Activated CD4-positive, alpha-beta T cell treated with anti-CD3 and anti-CD28 coated beads, Interleukin-2, amount 50 U/mL, for 24 hours (primary cell): ENCODE results near the gene ASIC1.
A peak's percentile ranks its signal among the peaks of the same experiment; 100 is the strongest.

ENCODE experiments used
- DNase-seq, 2 donors: peaks; one replicate each; pipeline ENCODE4 v3.0.0-alpha.2; 2020; ENCODE audit warnings: low read depth in 1 of 2, low spot score in 1 of 2

ASIC1 gene

DNA sequence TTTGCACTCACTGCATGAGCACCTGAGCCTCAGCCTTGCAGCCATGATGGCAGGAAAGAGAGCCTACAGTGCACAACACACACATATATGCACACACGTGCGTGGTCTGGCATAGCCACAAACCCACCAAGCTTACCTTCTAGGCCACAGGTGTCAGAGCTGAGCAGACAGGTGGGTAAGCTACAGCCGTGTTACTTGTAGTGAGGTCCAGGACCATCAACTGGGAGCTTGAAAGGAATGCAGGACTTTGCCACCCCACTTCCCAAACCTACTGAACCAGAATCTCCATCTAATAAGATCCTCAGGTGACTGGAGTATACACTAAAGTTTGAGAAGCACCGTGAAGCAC is 2.7 kb downstream of the ASIC1 start:
- no peak for DNase-seq

DNA sequence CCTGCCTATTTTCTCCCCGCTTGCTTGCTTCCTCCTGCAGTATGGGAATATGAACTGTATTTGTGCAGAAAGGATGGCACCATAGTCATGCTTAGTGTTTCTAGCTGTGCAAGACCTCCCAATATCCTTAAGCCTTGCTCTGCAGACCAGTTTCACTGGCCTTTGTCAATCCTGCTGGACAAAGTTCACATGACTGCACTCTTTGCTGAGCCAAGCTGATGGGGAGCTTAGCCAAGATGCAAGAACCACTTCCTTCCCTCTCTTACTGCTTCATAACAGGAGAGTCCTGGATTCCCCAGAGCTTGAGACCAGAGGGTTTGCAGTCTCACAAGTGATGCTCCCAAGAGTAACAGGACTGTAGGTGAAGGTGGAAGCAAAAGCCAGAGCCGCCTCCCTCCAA is 3.8 kb downstream of the ASIC1 start:
- no peak for DNase-seq

DNA sequence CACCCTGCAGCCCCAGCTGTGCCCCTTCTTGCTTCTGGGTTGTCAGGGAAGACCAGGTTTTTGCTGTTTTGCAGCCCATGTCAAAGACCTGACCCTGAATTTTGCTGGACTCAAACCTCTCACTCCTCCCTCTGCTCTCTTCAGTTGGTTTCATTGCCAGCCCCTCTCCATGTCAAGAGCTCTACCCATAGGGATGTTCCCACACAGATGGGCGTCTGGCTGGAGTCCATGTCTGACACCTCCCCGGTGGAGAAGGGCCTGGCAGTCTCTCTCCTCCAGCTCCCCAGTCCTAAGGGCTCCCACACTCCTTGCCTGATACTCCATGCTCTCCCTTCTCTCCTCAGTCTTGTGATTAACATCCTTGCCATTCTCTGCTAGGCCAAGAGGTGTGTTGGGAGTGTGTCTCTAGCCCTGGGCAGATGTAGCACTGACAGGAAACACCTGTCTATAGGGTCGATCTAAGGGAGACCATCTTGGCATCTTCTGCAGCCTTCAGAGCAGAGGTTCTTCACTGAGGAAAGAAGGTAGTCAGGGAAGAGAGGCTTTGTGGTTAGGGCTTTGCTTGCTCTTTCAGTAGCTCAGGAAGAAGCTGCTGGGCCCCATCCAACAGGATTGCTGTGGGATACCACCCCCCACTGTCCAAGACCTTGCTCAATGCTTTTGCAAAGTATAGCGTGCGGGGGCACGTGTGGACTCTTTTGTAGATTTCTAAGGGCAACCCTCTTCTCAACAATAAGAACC is 4.7 kb downstream of the ASIC1 start:
- no peak for DNase-seq

DNA sequence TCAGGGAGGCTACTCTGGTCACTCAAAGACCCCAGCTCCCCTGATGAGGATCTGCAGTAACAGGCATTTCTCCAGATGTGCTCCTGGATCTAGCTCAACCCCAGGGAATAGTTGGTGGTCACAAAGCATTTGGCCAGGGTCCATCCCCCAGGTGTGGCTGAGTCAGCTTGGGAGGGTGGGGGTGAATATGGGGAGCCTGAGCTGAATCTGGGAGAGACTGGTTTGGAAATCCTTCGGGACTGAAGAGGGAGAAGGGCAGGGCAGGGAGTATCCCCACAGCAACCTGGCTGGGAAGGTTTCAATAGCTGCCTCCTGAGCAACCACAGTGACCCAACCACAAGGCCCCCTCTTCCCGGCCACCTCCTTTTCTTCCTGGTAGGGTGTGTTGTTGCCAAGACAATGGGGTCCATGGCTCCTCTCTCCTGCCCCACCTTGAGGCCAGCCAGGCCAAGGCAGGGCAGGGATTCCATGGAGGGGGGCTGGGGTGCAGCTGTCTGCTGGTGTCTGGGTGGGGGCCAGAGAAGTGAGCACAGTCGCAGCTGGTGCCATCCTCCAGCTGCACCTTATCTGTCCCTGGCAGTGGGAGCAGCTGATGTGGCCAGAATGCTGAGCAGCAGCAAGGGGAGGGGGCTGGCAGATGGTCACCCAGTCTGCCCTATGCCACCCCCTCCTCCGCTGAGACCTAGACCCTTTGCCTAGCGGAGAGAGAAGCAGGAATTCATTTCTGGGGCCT is 5.5 kb downstream of the ASIC1 start:
- DNase-seq = no peak

DNA sequence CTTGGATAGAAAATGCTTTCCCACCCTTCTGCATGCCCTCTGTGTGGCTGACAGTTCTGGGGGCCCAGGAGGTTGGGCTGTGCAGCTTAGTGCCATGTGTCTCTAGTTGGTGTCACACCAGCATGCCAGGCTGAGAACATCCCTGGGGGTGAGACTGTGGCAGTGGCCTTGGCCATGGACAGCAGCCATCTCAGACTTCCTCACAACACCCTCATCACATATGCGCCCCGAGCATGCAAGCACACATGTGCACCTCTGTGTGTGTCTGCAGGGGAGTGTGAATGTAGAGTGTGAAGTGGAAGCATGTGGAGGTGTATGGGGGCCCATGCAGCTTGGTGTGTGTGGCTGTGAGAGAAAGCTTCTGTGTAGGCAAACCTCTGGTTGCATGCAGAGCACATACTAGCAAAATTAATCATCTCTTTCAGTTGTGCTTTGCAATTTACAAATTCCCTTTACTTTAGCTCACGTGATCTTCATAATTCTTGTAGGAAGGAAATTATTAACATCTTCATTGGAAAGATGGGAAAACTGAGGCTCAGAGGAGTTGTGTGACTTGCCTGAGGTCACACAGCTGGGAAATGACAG is 8.4 kb downstream of the ASIC1 start:
- no peak for DNase-seq

DNA sequence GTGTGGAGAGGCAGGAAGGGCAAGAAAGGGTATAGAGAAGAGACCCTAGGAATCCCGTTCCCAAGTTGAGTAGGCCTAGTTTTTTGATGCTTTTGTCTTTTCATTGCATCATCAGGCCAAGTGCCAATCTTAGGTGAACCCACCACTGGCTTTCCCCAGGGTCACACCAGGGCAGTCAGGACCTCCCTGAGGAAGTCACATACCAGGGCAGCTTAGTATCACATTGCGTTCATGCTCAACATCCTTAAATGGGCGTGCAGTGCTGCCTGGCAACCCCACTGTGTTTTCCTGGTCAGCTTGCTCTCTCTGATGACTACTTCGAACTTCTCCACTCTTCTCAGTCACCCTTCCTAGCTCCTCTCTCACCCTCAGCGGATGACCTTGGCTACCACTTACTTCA is 9.0 kb downstream of the ASIC1 start:
- DNase-seq = no peak

DNA sequence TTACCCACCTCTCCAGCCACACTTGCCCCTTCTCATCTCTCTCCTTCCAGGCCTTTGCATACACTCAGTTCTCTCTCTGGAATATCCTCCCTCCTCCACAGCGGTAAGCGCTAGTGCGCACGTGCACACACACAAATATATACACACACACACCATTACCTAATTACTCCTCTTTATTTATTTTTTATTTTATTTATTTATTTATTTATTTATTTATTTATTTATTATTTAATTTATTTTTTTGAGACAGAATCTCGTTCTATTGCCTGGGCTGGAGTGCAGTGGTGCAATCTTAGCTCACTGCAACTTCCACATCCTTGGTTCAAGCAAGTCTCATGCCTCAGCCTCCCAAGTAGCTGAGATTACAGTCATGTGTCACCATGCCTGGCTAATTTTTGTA is 11.7 kb downstream of the ASIC1 start:
- DNase-seq = no peak

DNA sequence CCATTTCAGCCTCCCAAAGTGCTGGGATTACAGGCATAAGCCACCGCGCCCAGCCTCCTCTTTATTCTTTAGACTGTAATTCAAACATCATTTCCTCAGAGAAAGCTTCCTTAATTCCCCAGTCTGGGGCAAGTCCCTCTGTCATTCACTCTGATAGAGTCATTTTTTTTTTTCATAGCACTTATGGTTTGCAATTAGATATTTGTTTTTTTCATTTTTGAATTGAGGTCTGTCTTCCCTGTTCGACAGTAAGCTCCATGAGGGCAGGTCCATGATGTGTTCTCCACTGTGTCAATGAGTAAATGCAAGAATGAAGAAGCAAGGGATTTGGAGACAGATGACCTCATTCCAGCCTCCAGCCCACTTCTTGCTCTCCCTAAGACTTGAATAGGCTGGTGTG is 12.1 kb downstream of the ASIC1 start:
- DNase-seq = no peak

DNA sequence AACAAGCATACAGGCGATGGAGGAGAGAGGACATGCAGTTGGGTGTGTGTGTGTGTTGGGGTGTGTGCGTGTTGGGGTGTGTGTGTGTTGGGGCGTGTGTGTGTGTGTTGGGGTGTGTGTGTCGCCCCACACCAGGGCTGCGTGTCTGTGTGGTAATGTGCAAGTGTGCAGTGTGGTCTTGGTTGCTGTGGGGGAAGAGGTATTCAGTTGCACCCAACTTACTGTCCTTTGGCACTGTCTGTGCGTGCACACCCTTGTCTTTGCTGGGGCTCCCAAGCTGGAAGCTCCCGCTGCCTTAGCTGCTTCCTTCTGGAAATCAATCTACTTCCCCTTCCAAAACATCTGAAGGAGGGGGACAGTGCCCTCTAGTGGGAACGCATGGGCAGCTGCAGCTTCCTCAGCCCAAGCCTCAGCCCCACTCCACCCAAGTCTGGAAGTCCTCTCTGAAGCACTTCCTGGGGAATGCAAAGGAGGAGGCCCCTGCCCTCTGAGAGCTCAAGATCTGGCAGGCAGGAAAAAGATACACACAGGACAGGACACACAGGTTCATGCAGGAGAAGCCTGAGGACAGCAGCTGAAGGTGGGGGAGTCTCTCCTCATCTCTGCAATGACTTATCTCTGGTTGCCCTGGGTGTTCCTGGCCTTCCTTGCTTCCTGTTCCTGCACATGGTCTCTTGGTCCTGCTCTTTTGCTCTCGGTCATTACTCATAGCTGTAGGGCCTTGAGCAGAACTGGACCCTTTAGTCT is 13.1 kb downstream of the ASIC1 start:
- peak in 1 of 2 donors; percentile 62 for DNase-seq

DNA sequence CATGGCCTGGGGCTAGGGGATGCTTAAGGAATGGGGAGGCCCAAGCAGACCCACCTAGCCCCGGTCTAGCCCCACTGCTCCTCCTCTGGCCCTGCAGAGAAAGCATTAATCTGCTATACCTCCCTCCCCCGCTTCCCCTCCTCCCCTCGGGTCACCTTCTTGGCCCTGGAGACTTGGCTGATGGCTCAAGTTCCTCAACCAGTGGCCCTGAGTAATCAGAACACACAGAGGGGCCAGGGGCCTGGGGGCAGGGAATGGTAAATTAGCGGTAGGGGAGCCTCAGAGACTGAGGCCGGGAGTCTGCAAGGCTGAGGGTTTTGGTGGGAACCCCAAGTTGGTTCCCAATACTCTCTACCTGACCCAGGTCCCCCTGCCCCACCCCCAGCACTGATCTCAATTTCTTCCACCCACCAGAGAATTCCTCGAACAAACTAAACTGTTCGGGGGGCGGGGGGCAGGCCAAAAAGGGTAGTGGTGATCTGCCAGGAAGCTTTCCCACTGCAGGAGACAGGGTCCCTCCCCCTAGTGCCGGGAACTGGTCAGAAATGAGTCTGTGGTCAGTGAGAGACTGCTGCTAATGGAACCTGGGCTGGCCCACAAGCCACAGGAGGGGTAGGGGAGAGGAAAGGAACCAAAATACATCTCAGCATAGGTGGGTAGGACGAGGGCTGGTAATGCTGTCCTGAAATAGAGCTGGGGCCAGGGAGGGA is 15.0 kb downstream of the ASIC1 start:
- DNase-seq = no peak

DNA sequence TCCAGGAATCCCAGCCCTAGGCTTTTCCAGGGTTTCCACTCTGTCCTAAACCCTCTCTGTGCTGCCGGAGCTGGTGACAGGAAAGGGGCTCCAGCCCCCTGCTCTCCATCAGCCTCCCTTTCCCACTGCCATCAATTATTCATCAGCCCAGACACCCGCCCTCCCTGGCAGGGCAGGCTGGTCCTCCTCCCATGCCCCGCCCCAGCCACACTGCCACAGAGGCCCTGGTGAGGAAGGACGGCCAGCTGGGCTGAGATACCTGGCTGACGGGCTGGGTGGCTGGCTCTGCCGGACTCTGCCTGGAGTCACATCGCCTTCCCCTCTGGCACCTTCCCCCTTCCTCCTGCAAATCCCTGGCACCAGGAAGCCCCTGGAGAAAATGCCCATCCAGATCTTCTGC is 15.8 kb downstream of the ASIC1 start:
- DNase-seq = no peak

DNA sequence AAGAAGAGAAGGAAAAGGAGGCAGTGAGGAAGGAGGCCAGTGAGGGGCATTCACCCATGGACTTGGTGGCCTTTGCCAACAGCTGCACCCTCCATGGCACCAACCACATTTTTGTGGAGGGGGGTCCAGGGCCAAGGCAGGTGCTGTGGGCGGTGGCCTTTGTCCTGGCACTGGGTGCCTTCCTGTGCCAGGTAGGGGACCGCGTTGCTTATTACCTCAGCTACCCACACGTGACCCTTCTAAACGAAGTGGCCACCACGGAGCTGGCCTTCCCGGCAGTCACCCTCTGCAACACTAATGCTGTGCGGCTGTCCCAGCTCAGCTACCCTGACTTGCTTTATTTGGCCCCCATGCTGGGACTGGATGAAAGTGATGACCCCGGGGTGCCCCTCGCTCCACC is 16.3 kb downstream of the ASIC1 start:
- DNase-seq = no peak

DNA sequence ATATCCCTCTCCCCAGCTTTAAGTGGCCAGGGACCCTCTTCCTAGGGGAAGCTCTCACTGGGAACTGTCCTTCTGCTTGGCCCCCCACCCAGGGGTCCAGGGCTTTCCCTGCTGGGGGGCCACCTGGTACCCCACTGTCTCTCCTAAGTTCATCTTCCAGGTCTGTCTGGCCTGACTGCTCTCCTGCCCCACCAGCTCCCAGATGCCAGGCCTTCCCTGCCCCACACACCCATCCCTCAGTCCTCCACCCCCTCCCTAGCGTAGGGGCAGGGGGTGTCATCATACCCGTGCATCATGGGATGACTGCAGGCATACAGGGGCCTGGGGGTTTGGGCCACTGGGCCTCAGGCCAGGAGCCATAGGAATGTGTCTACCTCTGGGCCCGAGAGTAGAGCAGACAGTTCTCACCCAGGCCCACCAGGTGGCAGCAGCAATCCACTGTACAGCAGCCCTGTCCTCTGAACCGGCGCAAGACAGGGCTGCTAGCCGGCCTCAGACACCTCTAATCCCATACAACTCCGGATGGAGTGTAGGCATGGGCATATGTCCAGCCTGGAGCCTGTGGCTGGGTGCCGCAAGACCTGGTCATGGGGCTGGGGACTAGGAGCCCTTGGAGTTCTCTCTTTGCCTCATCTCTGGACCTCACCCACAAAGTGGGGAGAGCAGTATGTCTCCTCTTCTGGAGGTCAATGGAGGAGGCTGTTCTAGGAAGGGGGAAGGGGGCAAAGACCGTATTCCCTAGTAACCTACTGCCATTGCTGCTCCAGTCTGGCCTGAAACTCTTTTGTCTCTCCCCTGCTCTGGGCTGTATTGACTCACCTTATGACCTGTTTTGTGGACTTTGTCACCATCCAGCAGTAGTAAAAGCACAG is 17.8 kb downstream of the ASIC1 start:
- DNase-seq = peak; percentile 64 to 71

DNA sequence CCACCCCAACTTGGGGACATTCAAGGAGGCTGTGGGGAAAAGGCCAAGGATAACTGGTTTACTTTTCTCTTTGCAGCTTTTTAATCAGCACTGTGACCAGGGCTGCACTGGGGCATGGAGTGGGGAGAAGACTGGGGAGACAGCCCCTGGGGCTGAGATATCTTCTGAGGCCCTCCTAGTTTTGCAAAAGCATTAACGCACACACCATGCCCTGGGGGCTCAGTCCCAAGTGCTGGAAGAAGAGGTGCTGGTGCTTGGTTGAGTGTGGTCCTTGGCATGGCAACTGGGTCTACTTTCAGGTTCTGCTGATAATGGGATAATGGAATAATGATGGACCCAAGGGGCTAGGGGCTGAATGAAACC is 18.4 kb downstream of the ASIC1 start:
- DNase-seq = no peak

DNA sequence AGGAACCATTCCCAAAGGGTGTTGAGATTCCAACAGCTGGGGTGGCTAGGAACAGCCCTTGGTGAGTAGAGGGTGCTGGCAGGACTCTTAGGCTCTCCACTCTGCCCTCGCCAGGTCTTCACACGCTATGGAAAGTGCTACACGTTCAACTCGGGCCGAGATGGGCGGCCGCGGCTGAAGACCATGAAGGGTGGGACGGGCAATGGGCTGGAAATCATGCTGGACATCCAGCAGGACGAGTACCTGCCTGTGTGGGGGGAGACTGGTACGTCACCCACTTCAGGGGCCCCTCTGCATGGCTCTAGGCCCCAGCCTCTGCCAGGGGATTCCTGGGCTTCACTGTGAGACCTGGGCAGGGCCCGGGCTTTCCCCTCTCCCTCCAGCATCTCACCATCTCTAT is 19.7 kb downstream of the ASIC1 start:
- DNase-seq = no peak

DNA sequence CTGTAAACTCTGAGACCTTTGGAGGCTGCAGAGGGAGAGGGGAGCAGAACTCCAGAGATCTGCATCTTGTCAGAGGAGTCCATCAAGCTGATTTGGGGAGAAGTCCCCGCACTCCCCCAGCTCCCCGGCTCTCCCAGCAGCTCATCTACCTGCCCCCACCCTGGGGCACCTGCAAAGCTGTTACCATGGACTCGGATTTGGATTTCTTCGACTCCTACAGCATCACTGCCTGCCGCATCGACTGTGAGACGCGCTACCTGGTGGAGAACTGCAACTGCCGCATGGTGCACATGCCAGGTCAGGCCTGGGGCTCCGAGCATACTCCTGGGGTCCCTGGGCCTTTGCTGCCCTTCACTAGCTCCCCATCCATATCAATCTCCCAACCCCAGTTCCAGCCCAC is 20.9 kb downstream of the ASIC1 start:
- no peak for DNase-seq

DNA sequence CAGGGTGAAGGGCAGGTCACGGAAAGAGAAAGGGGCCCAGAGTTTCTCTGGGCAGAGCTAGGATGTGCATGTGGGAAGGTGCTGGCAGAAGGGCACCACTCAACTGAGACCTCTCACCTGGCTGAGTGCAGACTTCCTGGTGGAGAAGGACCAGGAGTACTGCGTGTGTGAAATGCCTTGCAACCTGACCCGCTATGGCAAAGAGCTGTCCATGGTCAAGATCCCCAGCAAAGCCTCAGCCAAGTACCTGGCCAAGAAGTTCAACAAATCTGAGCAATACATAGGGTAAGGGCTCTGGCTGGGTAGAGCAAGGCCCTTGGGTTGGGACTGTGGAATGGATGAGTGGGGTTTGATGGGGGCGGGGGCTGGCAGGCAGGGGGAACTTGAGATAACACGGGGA is 22.4 kb downstream of the ASIC1 start:
- no peak for DNase-seq

DNA sequence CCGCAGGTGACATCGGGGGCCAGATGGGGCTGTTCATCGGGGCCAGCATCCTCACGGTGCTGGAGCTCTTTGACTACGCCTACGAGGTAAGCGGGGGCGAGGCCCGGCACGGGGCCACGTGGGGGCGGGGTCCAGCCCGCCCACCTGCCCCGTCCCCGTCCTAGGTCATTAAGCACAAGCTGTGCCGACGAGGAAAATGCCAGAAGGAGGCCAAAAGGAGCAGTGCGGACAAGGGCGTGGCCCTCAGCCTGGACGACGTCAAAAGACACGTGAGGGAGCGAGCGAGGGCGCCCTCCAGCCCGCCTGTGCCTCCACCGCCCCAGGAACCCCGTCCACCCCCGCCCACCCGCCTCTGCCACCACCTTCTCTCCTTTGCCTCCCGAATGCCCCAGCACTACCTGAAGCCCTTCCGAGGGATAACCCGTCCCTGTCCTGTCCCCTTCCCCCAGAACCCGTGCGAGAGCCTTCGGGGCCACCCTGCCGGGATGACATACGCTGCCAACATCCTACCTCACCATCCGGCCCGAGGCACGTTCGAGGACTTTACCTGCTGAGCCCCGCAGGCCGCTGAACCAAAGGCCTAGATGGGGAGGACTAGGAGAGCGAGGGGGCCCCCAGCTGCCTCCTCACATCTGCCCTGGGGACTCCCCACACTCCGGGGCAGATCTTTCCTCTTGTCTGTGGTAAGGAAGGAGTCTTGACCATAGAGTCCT is 23.9 kb downstream of the ASIC1 start:
- no peak for DNase-seq

DNA sequence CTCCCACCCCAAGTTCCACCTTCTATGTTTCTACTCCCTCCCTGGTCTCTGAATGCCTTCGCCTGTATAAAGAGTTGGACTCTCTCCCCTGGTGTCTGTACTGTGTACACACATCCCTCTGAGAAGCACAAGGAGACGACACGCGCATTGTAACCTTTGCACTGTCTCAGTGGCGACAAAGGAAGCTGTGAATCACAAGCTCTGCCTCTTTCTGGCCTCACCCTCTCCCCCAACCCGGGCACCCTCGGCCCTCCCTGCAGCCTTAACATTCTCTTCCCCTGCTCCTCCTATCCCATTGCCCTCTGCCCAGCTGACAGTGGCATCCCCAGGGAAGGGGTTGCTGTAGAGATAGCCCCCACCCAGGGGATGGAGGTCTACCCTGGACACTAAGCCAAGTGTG is 25.2 kb downstream of the ASIC1 start:
- no peak for DNase-seq

DNA sequence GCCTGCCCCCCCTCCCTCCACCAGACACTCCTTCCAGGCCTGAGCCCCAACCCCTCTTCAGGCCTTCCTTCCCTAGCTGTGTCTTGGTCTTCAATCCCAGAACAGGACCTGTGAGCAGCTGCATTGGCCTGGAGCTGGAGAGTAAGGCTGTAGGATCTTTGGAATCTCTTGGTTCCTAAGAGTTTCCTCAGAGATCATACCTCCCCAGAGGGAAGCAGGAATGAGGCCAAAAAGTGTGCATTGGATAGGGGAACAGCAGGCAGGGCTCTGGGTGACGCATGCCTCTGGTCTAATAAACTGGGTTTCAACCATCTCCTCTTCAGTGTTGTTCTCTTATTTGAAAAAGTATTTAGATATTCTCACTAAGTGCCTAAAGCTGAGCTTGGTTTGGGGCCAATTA is 25.9 kb downstream of the ASIC1 start:
- DNase-seq = no peak
